SK-N-SH treated with all-trans-retinoic acid at 6 μM for 48 hours (cell line): ENCODE data around the gene KIN.

Experiments
- ATAC-seq: fragments of 200-7000 bp; cut with Tn5 transposase; 3 replicates; pipeline ENCODE4 v1.9.1; 2020; ENCODE audit warnings: mild to moderate bottlenecking, moderate library complexity
- ARNTL ChIP-seq: fragments of 450-650 bp; formaldehyde crosslinking; IDR thresholded peaks from 2 replicates; pipeline ENCODE4 v1.5.0; 2020; ENCODE audit warnings: low read depth, mild to moderate bottlenecking, moderate library complexity, borderline replicate concordance
- BACH2 ChIP-seq: fragments of 250-450 bp; sonication (Bioruptor Pico); IDR thresholded peaks from 2 replicates; pipeline ENCODE4 v1.9.0; 2021; ENCODE audit warnings: mild to moderate bottlenecking, borderline replicate concordance
- CREB5 ChIP-seq: fragments of 250-450 bp; sonication (Bioruptor Pico); IDR thresholded peaks from 2 replicates; pipeline ENCODE4 v1.5.1; 2020; ENCODE audit warnings: low read depth, mild to moderate bottlenecking, moderate library complexity
- CSDC2 ChIP-seq: fragments of 250-450 bp; sonication (Bioruptor Pico); IDR thresholded peaks from 2 replicates; pipeline ENCODE4 v1.5.0; 2020; ENCODE audit warnings: mild to moderate bottlenecking, moderate library complexity
- CSRNP3 ChIP-seq: fragments of 250-450 bp; sonication (Bioruptor Pico); IDR thresholded peaks from 2 replicates; pipeline ENCODE4 v1.5.1; 2021; ENCODE audit warnings: mild to moderate bottlenecking, moderate library complexity
- ESRRG ChIP-seq: fragments of 250-450 bp; sonication (Bioruptor Pico); IDR thresholded peaks from 2 replicates; pipeline ENCODE4 v1.6.1; 2021; ENCODE audit warnings: mild to moderate bottlenecking
- GLIS3 ChIP-seq: fragments of 250-450 bp; sonication (Bioruptor Pico); IDR thresholded peaks from 2 replicates; pipeline ENCODE4 v1.5.0; 2020; ENCODE audit warnings: mild to moderate bottlenecking, moderate library complexity
- ISL1 ChIP-seq: fragments of 250-450 bp; sonication (Bioruptor Pico); IDR thresholded peaks from 2 replicates; pipeline ENCODE4 v2.1.2; 2022; ENCODE audit warnings: mild to moderate bottlenecking, moderate library complexity
- OSR1 ChIP-seq: fragments of 250-450 bp; sonication (Bioruptor Pico); IDR thresholded peaks from 2 replicates; pipeline ENCODE4 v1.8.0; 2022; ENCODE audit warnings: moderate library complexity, mild to moderate bottlenecking, inconsistent platforms
- PATZ1 ChIP-seq: fragments of 250-450 bp; sonication (Bioruptor Pico); IDR thresholded peaks from 2 replicates; pipeline ENCODE4 v1.8.0; 2020; ENCODE audit warnings: mild to moderate bottlenecking, moderate library complexity, borderline replicate concordance
- POU6F1 ChIP-seq: fragments of 250-450 bp; sonication (Bioruptor Pico); IDR thresholded peaks from 2 replicates; pipeline ENCODE4 v1.8.0; 2021; ENCODE audit warnings: low read depth, mild to moderate bottlenecking, moderate library complexity, borderline replicate concordance
- PPARA ChIP-seq: fragments of 250-450 bp; sonication (Bioruptor Pico); IDR thresholded peaks from 2 replicates; pipeline ENCODE4 v1.5.0; 2020; ENCODE audit warnings: mild to moderate bottlenecking, borderline replicate concordance
- RARB ChIP-seq: fragments of 250-450 bp; sonication (Bioruptor Pico); IDR thresholded peaks from 2 replicates; pipeline ENCODE4 v1.8.0; 2021; ENCODE audit warnings: mild to moderate bottlenecking, moderate library complexity
- SNAI2 ChIP-seq: fragments of 250-450 bp; sonication (Bioruptor Pico); IDR thresholded peaks from 2 replicates; pipeline ENCODE4 v1.5.0; 2020; ENCODE audit warnings: mild to moderate bottlenecking, moderate library complexity
- TCF4 ChIP-seq: fragments of 250-450 bp; sonication (Bioruptor Pico); IDR thresholded peaks from 2 replicates; pipeline ENCODE4 v1.8.0; 2021; ENCODE audit warnings: mild to moderate bottlenecking, moderate library complexity, borderline replicate concordance
- TOX ChIP-seq: fragments of 250-450 bp; sonication (Bioruptor Pico); IDR thresholded peaks from 2 replicates; pipeline ENCODE4 v1.8.0; 2021; ENCODE audit warnings: mild to moderate bottlenecking, moderate library complexity, borderline replicate concordance
- TSHZ2 ChIP-seq: fragments of 250-450 bp; sonication (Bioruptor Pico); IDR thresholded peaks from 2 replicates; pipeline ENCODE4 v1.5.0; 2020; ENCODE audit warnings: mild to moderate bottlenecking, moderate library complexity
- ZC3H10 ChIP-seq: fragments of 250-450 bp; sonication (Bioruptor Pico); IDR thresholded peaks from 2 replicates; pipeline ENCODE4 v1.5.1; 2021; ENCODE audit warnings: mild to moderate bottlenecking, moderate library complexity
- ZFP30 ChIP-seq: fragments of 450-650 bp; formaldehyde crosslinking; IDR thresholded peaks from 2 replicates; pipeline ENCODE4 v1.5.0; 2022; ENCODE audit warnings: mild to moderate bottlenecking, moderate library complexity
- ZNF565 ChIP-seq: fragments of 450-650 bp; formaldehyde crosslinking; conservative IDR thresholded peaks from 2 replicates; pipeline ENCODE4 v1.5.0; 2020; ENCODE audit warnings: low read depth, mild to moderate bottlenecking, moderate library complexity
- ZNF70 ChIP-seq: fragments of 450-650 bp; formaldehyde crosslinking; IDR thresholded peaks from 2 replicates; pipeline ENCODE4 v1.5.0; 2020; ENCODE audit warnings: mild to moderate bottlenecking, moderate library complexity
- ZNF8 ChIP-seq: fragments of 450-650 bp; formaldehyde crosslinking; IDR thresholded peaks from 2 replicates; pipeline ENCODE4 v1.5.0; 2020; ENCODE audit warnings: mild to moderate bottlenecking, moderate library complexity

KIN gene

GRCh38 chr10:7810443-7810842 is 22.6 kb upstream of the KIN start:
- TF ChIP-seq ZC3H10 (CRISPR knock-in tag): no peak
- no peak for TF ChIP-seq CSRNP3
- no peak for TF ChIP-seq PPARA
- no peak for TF ChIP-seq RARB
- TF ChIP-seq POU6F1 (CRISPR knock-in tag): no peak
- no peak for TF ChIP-seq CSDC2 (CRISPR knock-in tag)
- TF ChIP-seq ZNF8: no peak
- TF ChIP-seq SNAI2 (CRISPR knock-in tag): no peak
- TF ChIP-seq BACH2 (CRISPR knock-in tag): no peak
- TF ChIP-seq ARNTL (CRISPR knock-in tag): no peak
- no peak for TF ChIP-seq GLIS3
- TF ChIP-seq OSR1 (CRISPR knock-in tag): no peak
- no peak for TF ChIP-seq ISL1
- TF ChIP-seq PATZ1: no peak
- no peak for TF ChIP-seq CREB5 (CRISPR knock-in tag)
- no peak for TF ChIP-seq TCF4 (CRISPR knock-in tag)
- no peak for TF ChIP-seq TSHZ2 (CRISPR knock-in tag)
- no peak for TF ChIP-seq ZNF565
- TF ChIP-seq ZNF70 (CRISPR knock-in tag): no peak
- no peak for TF ChIP-seq TOX (CRISPR knock-in tag)
- ATAC-seq: peak; percentile 59

- TF ChIP-seq ZFP30 (CRISPR knock-in tag) (no peak), ISL1 (no peak)
- ATAC-seq: no peak
These were observed 21.0 kb upstream of the KIN start for GRCh38 chr10:7808686-7809267.

- no peak for TF ChIP-seq BACH2 (CRISPR knock-in tag)
- TF ChIP-seq CSRNP3: no peak
- TF ChIP-seq ARNTL (CRISPR knock-in tag): no peak
- TF ChIP-seq ESRRG (CRISPR knock-in tag): no peak
- TF ChIP-seq ZNF70 (CRISPR knock-in tag): no peak
- TF ChIP-seq OSR1 (CRISPR knock-in tag): no peak
- no peak for TF ChIP-seq PATZ1
- TF ChIP-seq PPARA: no peak
- TF ChIP-seq TOX (CRISPR knock-in tag): no peak
- no peak for TF ChIP-seq CSDC2 (CRISPR knock-in tag)
- TF ChIP-seq SNAI2 (CRISPR knock-in tag): no peak
- TF ChIP-seq ISL1: no peak
- no peak for TF ChIP-seq ZNF565
- TF ChIP-seq POU6F1 (CRISPR knock-in tag): no peak
- ATAC-seq: no peak
These were observed 16.9 kb upstream of the KIN start for GRCh38 chr10:7804741-7805140.
